ENCODE measurements around the gene PSMA8.
A peak's percentile ranks its signal among the peaks of the same experiment; 100 is the strongest.
"Not testable (repeated sequence)": the region's sequence is repeated elsewhere in the genome, so short reads cannot be mapped to it uniquely, and the experiment has no call there.

Gene PSMA8

DNA sequence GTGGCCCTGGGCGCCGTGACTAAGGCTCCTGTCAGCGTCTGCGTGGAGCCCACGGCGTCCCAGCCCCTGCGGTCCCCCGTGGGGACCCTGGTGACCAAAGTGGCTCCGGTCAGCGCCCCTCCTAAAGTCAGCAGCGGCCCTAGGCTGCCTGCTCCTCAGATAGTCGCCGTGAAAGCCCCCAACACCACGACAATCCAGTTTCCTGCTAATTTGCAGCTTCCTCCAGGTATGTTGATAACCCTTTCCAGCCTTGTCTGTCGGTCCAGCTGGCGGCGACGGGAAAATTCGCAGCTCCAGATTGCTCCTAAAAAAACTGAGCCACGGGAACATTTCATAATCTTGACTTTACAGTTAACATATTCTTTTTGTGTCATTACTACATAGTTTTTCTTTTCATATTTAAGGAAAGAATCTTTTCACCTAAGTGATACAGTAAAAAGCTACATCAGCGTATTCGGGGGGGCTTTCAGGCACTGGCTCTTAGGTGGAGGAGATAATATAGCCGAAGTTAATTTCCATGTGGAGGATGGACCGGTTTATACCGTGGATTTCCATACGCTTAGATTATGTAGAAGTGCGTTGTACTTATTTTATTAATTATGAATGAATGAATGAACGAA is 93.5 kb downstream of the PSMA8 start:
- intact Hi-C loops (cut with DNase I) = loop anchor here (2.0 kb wide), 1 partner anchor 136 kb away; the partner anchor contains the start of gene SS18
- DNase-seq = peak in 4 of 10 donors; percentile 4 to 68 (median 13)

- intact Hi-C loops (cut with DNase I) = no loop called here
- no peak for DNase-seq
Observed at GRCh38 chr18:26228562-26229260, 95.0 kb downstream of the PSMA8 start.

DNA sequence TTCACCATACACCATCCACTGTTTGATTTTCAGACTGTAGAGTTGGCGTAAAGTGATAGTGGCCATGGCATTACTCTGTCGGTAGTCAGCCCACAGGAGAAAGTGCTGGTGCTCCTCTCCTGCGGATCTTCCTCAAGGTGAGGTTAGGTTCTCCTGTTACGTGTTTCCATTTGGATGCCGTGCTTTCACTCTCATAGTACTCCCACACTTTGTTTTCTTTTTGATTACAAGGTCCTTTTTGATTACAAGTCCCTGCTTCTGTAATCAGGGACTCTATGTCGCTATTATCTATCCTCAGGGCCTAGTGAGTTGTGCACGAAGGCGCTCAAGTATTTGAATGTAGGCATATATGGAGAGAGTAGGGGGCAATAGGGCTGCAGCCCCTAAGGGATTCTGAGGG is 96.8 kb downstream of the PSMA8 start:
- intact Hi-C loops (cut with DNase I) = no loop called here
- no peak for DNase-seq

DNA sequence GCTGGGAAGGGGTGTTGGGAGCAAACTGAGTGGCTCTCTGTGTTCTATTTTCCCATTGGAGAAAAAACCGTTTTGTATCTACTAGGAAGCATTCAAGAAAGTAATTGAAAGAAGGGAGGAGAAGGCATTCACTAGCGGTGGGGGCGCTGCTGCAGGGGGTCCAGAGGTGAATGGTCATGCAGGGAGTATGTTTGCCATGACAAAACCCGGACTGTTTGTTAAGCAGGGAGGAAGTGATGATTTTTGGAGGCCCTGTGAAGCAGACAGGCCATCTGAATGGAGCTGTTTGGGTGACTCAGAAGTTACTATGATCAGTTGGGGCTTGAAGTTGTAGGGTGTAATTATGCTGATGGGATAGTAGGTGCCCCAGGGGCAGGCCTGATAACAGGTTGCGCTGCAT is 99.5 kb downstream of the PSMA8 start:
- intact Hi-C loops (cut with DNase I) = no loop called here
- no peak for DNase-seq

DNA sequence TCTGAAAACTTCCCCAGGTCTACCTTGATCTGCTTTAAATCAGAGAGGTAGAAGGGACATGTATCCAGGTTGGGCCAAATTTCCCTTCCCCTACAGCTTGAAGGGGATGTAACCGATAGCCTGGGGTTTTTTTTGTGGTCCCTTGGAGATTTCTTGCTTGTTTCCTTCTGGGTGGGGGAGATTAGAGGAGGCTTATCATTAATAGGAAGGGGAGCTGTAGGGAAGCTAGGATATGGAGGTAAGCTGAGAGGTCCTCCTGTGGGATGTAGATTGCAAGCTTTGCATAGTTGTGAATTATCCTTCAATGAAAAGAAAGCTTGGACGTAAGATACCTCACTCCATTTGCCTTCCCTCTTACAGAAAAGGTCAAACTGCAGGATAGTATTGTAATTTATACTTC is 103.7 kb downstream of the PSMA8 start:
- DNase-seq; intact Hi-C loops (cut with DNase I): not testable (repeated sequence)

DNA sequence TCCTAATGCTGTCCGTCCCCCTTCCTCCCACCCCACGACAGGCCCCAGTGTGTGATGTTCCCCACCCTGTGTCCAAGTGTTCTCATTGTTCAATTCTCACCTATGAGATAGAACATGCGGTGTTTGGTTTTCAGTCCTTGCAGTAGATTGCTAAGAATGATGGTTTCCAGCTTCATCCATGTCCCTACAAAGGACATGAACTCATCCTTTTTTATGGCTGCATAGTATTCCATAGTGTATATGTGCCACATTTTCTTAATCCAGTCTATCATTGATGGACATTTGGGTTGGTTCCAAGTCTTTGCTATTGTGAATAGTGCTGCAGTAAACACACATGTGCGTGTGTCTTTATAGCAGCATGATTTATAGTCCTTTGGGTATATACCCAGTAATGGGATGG is 105.0 kb downstream of the PSMA8 start:
- DNase-seq; intact Hi-C loops (cut with DNase I): not testable (repeated sequence)

- intact Hi-C loops (cut with DNase I); DNase-seq: not testable (repeated sequence)
Observed at GRCh38 chr18:26242392-26242791, 108.7 kb downstream of the PSMA8 start.
